CD4-positive, alpha-beta T cell (primary cell): Measurements from ENCODE around the gene OR2B6. TPM values are rescaled to one million over a fixed set of nuclear protein-coding genes. Genes with fewer than 3 reads are reported as not detected.

Source experiments
- ATAC-seq: fragments of 200-7000 bp; cut with Tn5 transposase; one replicate; pipeline ENCODE4 v1.10.0; 2022; ENCODE audit warnings: mild to moderate bottlenecking; ENCODE audit not compliant: poor library complexity
- CTCF ChIA-PET: fragments of 350-600 bp; sonication (Branson Sonifier 250); formaldehyde crosslinking; loops from one replicate; lab custom pipeline; 2021; ENCODE audit warnings: antibody characterized with exemption, inconsistent platforms; lab: Charles Lee
- POLR2A ChIA-PET: fragments of 350-600 bp; sonication (Branson Sonifier 250); formaldehyde crosslinking; loops from one replicate; lab custom pipeline; 2021; ENCODE audit warnings: antibody characterized with exemption, inconsistent platforms; lab: Charles Lee
- DNase-seq, 14 experiments: peaks; one replicate each; pipeline ENCODE4 v3.0.0-alpha.2; 2013 to 2020; ENCODE audit warnings: mixed read lengths in 2 of 14
- H3K27ac ChIP-seq, 2 donors: one replicate each; pipeline versions ENCODE4 v1.5.1 to v1.7.0; 2013; ENCODE audit warnings: low read length in 2 of 2, low read depth in 1 of 2, mild to moderate bottlenecking in 1 of 2
- H3K27me3 ChIP-seq, 2 experiments: 1 replicate in 1 of 2; 2 replicates in 1 of 2; pipeline versions ENCODE4 v1.6.1 to v1.7.0; 2013; ENCODE audit warnings: low read length in 2 of 2, control low read depth in 1 of 2, mild to moderate bottlenecking in 1 of 2, moderate library complexity in 1 of 2; ENCODE audit not compliant: insufficient read depth in 2 of 2, control insufficient read depth in 1 of 2
- H3K36me3 ChIP-seq: one replicate; pipeline ENCODE4 v1.6.1; 2013; ENCODE audit warnings: low read length, control low read depth; ENCODE audit not compliant: insufficient read depth
- H3K4me1 ChIP-seq: one replicate; pipeline ENCODE4 v1.6.1; 2013; ENCODE audit warnings: low read length, control low read depth; ENCODE audit not compliant: insufficient read depth
- H3K4me3 ChIP-seq: one replicate; pipeline ENCODE4 v1.5.1; 2013; ENCODE audit warnings: mild to moderate bottlenecking, low read length, moderate library complexity
- H3K9me3 ChIP-seq, 2 experiments: 1 replicate in 1 of 2; 2 replicates in 1 of 2; pipeline versions ENCODE4 v1.6.1 to v1.7.0; 2013; ENCODE audit warnings: low read length in 2 of 2, mild to moderate bottlenecking in 2 of 2, control low read depth in 1 of 2, moderate library complexity in 1 of 2; ENCODE audit not compliant: control insufficient read depth in 1 of 2, insufficient read depth in 1 of 2
- H3K27ac Mint-ChIP-seq: one replicate; pipeline ENCODE4 v1.8.0; 2020; ENCODE audit warnings: mixed read lengths
- H3K27me3 Mint-ChIP-seq: one replicate; pipeline ENCODE4 v1.8.0; 2021; ENCODE audit warnings: mixed read lengths
- H3K36me3 Mint-ChIP-seq: one replicate; pipeline ENCODE4 v1.8.0; 2021; ENCODE audit warnings: low read depth, mixed read lengths
- H3K4me1 Mint-ChIP-seq: one replicate; pipeline ENCODE4 v1.8.0; 2021; ENCODE audit warnings: low read depth, mixed read lengths
- H3K4me3 Mint-ChIP-seq: one replicate; pipeline ENCODE4 v1.8.0; 2020; ENCODE audit warnings: mild to moderate bottlenecking, mixed read lengths
- H3K9me3 Mint-ChIP-seq: one replicate; pipeline ENCODE4 v1.8.0; 2020; ENCODE audit warnings: mixed read lengths
- intact Hi-C, 2 experiments: fragments of 100-400 bp; cut with DNase I in 1 of 2; cut with micrococcal nuclease in 1 of 2; formaldehyde crosslinking; loops; one replicate each; pipeline versions ENCODE4 v1.15.1 to v1.9.0; 2023 to 2025; cut with DNase I, micrococcal nuclease
- total RNA-seq, 174 experiments: library from RNA in 2 of 174; stranded (reverse) in 2 of 174; gene quantifications; one replicate each; pipeline ENCODE4 v1.2.3 and lab custom pipeline; 2021 to 2026
- TF ChIP-seq, protein P1 (sequence below): fragments of 200-600 bp; IDR thresholded peaks from one replicate; pipeline ENCODE4 v1.8.0; 2022; ENCODE audit warnings: antibody characterized with exemption, mild to moderate bottlenecking

OR2B6 gene
- total RNA-seq, 2 experiments from 2014 or later = not detected

DNA sequence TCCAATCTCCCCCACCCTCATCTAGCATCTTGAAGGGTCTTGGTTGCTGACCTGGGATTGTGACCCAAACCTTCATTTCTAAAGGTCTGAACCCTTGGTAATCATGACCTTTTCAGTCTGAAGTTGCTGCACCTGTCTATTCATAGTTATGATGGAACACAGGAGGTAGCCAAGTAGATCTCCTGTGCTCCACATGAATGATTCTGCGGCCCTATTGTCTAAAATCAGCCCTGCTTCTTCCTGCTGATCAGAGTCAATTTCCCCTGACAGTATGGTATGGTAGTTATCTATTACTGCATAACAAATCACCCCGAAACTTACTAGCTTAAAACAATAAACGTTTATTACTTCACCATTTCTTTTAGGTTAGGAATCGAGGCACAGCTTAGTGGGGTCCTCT, 9.0 kb downstream of the OR2B6 start:
- POLR2A ChIA-PET = no interaction called here
- H3K4me1 ChIP-seq = no peaks in the 10 kb centered on the region
- TF ChIP-seq, protein P1, sequence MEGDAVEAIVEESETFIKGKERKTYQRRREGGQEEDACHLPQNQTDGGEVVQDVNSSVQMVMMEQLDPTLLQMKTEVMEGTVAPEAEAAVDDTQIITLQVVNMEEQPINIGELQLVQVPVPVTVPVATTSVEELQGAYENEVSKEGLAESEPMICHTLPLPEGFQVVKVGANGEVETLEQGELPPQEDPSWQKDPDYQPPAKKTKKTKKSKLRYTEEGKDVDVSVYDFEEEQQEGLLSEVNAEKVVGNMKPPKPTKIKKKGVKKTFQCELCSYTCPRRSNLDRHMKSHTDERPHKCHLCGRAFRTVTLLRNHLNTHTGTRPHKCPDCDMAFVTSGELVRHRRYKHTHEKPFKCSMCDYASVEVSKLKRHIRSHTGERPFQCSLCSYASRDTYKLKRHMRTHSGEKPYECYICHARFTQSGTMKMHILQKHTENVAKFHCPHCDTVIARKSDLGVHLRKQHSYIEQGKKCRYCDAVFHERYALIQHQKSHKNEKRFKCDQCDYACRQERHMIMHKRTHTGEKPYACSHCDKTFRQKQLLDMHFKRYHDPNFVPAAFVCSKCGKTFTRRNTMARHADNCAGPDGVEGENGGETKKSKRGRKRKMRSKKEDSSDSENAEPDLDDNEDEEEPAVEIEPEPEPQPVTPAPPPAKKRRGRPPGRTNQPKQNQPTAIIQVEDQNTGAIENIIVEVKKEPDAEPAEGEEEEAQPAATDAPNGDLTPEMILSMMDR = no peak
- H3K27me3 ChIP-seq = peaks cover 16 to 18% of the 10 kb centered on the region in 2 experiments
- Mint-ChIP-seq H3K27ac (no peak overlapping the region), H3K4me3 (no peak overlapping the region), H3K27me3 (peaks cover 74% of the 10 kb centered on the region), H3K36me3 (no peaks in the 10 kb centered on the region), H3K4me1 (no peaks in the 10 kb centered on the region), H3K9me3 (peaks cover 6% of the 10 kb centered on the region)
- H3K4me3 ChIP-seq = no peak overlapping the region
- no peaks in the 10 kb centered on the region for H3K36me3 ChIP-seq
- peaks cover 6 to 9% of the 10 kb centered on the region in 2 experiments for H3K9me3 ChIP-seq
- DNase-seq (no peak), ATAC-seq (no peak)
- H3K27ac ChIP-seq = no peak overlapping the region
- intact Hi-C loops = no loop called here
- CTCF ChIA-PET = no interaction called here

DNA sequence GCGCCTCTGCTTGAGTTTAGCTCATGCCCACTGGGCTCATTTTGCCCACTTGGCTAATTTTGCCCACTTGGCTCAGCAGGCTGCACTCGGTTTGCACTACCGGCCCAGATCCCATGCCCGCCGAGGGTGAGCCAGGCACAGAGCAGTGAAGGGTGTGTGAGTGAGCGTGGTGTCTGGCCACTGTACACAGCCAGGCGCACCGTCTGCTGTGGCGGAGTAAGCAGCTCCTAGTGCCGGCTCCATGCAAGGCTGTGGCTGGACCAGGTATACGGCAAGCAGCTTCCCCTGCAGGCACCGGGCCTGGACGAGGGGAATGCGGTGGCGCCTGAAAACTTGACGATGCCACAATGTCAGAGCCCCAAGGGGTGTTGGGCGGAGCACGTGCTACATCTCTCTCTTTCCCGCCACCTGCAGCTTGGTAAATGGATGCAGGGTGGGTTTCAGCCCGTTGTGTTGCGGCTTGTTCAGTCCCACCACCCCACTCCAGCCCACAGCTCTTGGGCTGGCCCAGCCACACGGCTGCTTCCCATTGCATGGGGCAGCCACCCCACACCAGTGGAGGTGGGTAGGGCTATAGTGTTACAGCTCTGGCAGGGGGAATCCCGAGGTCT, 9.9 kb downstream of the OR2B6 start:
- ChIA-PET POLR2A (no interaction called here), CTCF (no interaction called here)
- Histone ChIP-seq H3K27me3 (peaks cover 16 to 18% of the 10 kb centered on the region in 2 experiments), H3K4me1 (no peaks in the 10 kb centered on the region), H3K4me3 (no peak overlapping the region), H3K27ac (no peak overlapping the region), H3K9me3 (peaks cover 6 to 9% of the 10 kb centered on the region in 2 experiments), H3K36me3 (no peaks in the 10 kb centered on the region)
- Mint-ChIP-seq H3K9me3 (peaks cover 9% of the 10 kb centered on the region), H3K4me1 (no peaks in the 10 kb centered on the region), H3K36me3 (no peaks in the 10 kb centered on the region), H3K4me3 (no peak overlapping the region), H3K27me3 (peaks cover 78% of the 10 kb centered on the region), H3K27ac (no peak overlapping the region)
- intact Hi-C loops = no loop called here
- TF ChIP-seq, protein P1 = no peak
- ATAC-seq (no peak), DNase-seq (no peak)

DNA sequence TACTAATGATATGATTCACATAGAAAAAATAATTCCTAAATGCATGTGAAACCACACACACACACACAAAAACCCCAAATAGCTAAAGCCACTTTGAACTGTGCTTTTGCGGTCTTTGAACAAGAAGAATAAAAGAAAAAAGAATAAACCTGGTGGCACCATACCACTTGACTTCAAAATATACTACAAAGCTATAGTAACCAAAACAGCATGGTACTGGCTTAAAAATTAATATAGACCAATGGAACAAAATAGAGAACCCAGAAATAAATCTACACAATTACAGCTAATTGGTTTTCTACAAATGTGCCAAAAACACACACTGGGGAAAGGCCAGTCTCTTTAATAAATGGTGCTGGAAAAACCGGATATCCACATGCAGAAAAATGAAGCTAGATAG, 13.4 kb downstream of the OR2B6 start:
- no peak overlapping the region for H3K27ac ChIP-seq
- H3K27me3 ChIP-seq = peaks cover 12 to 14% of the 10 kb centered on the region in 2 experiments
- no peaks in the 10 kb centered on the region for H3K4me1 Mint-ChIP-seq
- peaks cover 6 to 9% of the 10 kb centered on the region in 2 experiments for H3K9me3 ChIP-seq
- TF ChIP-seq, protein P1 = no peak
- CTCF ChIA-PET = no interaction called here
- no peak for DNase-seq
- H3K27me3 Mint-ChIP-seq = peaks cover 72% of the 10 kb centered on the region
- POLR2A ChIA-PET = no interaction called here
- no peak overlapping the region for H3K4me3 Mint-ChIP-seq
- no peak for ATAC-seq
- H3K9me3 Mint-ChIP-seq = peaks cover 9% of the 10 kb centered on the region
- no peaks in the 10 kb centered on the region for H3K4me1 ChIP-seq
- H3K36me3 ChIP-seq = no peaks in the 10 kb centered on the region
- no peak overlapping the region for H3K27ac Mint-ChIP-seq
- H3K4me3 ChIP-seq = no peak overlapping the region
- intact Hi-C loops = no loop called here
- no peaks in the 10 kb centered on the region for H3K36me3 Mint-ChIP-seq
